ENCODE measurements around the gene LBP.

DNA sequence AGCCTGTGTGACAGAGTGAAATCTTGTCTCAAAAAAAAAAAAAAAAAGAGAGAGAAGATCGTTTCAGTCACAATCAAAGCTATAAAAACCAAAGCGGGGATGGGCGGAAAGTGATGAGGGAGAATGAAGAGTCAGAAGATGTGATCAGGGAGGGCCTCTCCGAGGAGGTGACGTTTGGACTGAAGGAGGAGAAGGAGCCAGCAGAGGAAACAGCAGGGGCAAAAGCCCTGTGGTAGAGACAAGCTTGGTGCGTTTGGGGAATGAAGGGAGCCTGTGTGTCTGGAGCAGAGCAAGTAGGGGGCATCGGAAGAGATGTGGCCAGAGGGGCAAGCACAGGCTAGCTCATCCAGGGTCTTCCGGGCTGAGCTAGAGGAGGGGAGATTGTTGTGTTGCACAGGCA, 14.5 kb upstream of the LBP start:
- TF ChIP-seq, protein P1, sequence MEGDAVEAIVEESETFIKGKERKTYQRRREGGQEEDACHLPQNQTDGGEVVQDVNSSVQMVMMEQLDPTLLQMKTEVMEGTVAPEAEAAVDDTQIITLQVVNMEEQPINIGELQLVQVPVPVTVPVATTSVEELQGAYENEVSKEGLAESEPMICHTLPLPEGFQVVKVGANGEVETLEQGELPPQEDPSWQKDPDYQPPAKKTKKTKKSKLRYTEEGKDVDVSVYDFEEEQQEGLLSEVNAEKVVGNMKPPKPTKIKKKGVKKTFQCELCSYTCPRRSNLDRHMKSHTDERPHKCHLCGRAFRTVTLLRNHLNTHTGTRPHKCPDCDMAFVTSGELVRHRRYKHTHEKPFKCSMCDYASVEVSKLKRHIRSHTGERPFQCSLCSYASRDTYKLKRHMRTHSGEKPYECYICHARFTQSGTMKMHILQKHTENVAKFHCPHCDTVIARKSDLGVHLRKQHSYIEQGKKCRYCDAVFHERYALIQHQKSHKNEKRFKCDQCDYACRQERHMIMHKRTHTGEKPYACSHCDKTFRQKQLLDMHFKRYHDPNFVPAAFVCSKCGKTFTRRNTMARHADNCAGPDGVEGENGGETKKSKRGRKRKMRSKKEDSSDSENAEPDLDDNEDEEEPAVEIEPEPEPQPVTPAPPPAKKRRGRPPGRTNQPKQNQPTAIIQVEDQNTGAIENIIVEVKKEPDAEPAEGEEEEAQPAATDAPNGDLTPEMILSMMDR (IDR thresholded peaks at IDR 0.05), result no peak
- TF ChIP-seq POLR2AphosphoS5 (IDR thresholded peaks at IDR 0.05) (no peak), EP300 (IDR thresholded peaks at IDR 0.05) (no peak)
